Measurements from ENCODE around the gene IQGAP3. TPM values are rescaled to one million over a fixed set of nuclear protein-coding genes. Genes with fewer than 3 reads are reported as not detected.

Gene IQGAP3
- polyA plus RNA-seq, 6 donors from 2014 or later, result not detected

DNA sequence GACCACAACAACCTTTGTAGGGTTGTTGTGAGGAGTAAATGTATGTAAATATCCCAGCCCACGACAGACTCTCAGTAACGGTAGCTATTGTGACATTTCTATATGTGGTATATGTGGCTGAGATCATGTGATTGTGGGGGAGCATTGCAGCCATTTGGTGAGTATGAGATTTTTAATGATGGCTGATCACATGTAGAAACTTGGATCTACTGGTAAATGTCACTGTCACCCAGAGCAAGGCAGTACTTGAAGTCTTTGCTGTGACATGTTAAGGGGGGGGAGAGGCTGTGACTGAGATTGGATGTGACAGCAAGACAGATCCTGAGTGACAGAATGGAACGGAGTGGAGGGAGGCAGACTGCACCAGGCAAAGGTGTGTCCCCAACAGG lies 47.9 kb downstream of the IQGAP3 start:
- Mint-ChIP-seq H3K36me3 (no peaks in the 10 kb centered on the region), H3K9me3 (no peaks in the 10 kb centered on the region), H3K27me3 (no peaks in the 10 kb centered on the region), H3K27ac (peak overlapping the region; percentile 13 to 94 (median 46)), H3K4me1 (peaks cover 24 to 39% (median 34%) of the 10 kb centered on the region in 3 donors), H3K4me3 (peak overlapping the region in 6 of 8 donors; percentile 59 to 87 (median 74))
- DNase-seq (no peak), ATAC-seq (ENCODE audit: low read depth in 2 of 2) (peak; percentile 32 to 36)

DNA sequence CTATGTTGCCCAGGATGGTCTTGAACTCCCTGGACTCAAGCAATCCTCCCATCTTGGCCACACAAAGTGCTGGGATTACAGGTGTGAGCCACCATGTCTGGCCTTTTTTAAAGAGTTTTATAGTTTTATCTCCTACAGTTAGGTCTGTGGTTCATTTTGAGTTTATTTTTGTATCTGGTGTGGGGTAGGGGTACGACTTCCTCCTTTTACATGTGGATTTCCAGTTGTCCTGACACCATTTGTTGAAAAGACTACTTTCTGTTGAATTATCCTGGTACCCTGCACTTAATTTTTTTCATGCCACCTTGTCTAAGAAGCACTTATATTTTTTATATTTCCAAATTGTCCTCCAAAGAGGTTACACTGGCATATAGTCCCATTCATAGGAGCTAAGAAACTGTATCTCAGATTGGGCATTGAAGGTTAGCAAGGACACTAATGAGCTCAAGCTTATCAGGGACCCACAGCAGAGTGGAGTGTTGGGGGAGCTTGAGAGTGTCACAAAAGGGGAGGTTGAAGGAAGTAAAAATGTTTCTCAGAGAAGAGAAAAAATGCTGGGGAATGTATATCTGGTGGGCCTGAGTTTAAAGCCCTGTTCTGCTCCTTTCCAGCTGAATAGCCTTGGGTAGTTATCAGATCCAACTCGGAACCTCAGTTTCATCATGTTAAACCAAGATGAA lies 48.4 kb downstream of the IQGAP3 start:
- peak in 1 of 2 donors; percentile 19 for ATAC-seq (ENCODE audit: low read depth in 2 of 2)
- peak overlapping the region in 5 of 8 donors; percentile 44 to 74 (median 68) for H3K4me3 Mint-ChIP-seq
- H3K9me3 Mint-ChIP-seq, result no peaks in the 10 kb centered on the region
- H3K27ac Mint-ChIP-seq, result peak overlapping the region; percentile 13 to 94 (median 48)
- H3K4me1 Mint-ChIP-seq, result peaks cover 24 to 39% (median 34%) of the 10 kb centered on the region in 3 donors
- no peaks in the 10 kb centered on the region for H3K36me3 Mint-ChIP-seq
- no peaks in the 10 kb centered on the region for H3K27me3 Mint-ChIP-seq
- no peak for DNase-seq

GRCh38 chr1:156522443-156522970 lies 49.9 kb downstream of the IQGAP3 start:
- DNase-seq (no peak), ATAC-seq (ENCODE audit: low read depth in 2 of 2) (no peak)
- Mint-ChIP-seq H3K36me3 (no peaks in the 10 kb centered on the region), H3K9me3 (no peaks in the 10 kb centered on the region), H3K4me1 (peaks cover 21 to 30% (median 25%) of the 10 kb centered on the region in 3 donors), H3K27ac (peak overlapping the region in 1 of 6 donors; percentile 15), H3K4me3 (peak overlapping the region in 1 of 8 donors; percentile 9), H3K27me3 (no peaks in the 10 kb centered on the region)

DNA sequence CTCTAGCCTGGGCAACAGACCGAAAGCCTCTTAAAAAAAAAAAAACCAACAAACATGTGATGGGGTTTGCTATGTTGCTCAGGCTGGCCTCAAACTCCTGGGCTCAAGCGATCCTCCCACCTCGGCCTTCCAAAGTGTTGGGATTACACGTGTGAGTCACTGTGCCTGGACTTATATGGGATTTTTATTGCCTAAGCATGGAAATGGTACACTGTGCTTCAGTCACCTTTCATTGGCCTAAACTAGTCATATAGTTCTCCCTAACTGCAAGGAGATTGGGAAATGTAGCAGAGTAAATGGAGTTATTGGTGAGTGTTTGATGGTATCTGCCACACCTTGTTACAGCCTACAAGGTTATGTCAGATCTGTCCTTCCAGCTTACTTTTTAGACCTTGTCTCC lies 54.6 kb downstream of the IQGAP3 start:
- no peak overlapping the region for H3K4me3 Mint-ChIP-seq
- H3K9me3 Mint-ChIP-seq, result no peaks in the 10 kb centered on the region
- H3K4me1 Mint-ChIP-seq, result no peaks in the 10 kb centered on the region
- H3K27me3 Mint-ChIP-seq, result no peaks in the 10 kb centered on the region
- ATAC-seq (ENCODE audit: low read depth in 2 of 2), result no peak
- DNase-seq, result no peak
- no peak overlapping the region for H3K27ac Mint-ChIP-seq
- no peaks in the 10 kb centered on the region for H3K36me3 Mint-ChIP-seq

DNA sequence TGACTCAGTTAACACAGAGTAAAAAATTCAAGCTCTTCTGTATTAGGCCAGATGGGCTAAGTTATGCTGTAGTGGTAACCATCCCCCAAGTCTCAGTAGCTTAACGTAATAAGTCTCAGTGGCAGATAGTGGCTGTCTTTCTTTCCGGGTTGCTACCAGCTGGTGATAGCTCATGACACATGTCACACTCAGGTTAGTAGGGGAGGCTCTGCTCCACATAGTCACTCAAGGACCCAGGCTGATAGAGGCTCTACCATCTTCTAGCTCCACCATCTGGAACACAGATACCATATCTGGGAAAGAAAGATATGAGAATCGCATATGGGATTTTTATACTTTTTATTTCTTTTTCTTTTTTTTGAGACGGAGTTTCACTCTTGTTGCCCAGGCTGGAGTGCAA lies 55.5 kb downstream of the IQGAP3 start:
- Mint-ChIP-seq H3K27me3 (no peaks in the 10 kb centered on the region), H3K36me3 (no peaks in the 10 kb centered on the region), H3K9me3 (no peaks in the 10 kb centered on the region), H3K4me3 (no peak overlapping the region), H3K4me1 (no peaks in the 10 kb centered on the region), H3K27ac (no peak overlapping the region)
- ATAC-seq (ENCODE audit: low read depth in 2 of 2), result no peak
- DNase-seq, result no peak

DNA sequence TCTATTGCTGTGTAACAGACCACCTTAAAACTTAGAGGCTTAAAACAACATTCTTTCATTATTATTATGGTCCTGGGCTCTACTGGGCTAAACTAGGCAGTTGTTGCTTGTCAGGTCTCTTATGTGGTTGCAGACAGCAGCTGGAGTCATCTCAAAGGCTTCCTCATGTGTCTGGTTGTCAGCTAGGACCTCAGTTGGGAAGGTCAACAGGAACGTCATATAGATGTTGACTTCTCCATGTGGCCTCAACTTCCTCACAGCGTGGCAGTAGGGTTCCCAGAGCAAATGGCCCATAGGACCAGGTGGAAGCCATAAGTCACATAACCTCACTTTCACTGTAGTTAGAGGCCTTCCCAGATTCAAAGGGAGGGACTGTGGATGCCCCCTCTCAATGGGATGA lies 56.4 kb downstream of the IQGAP3 start:
- Mint-ChIP-seq H3K4me1 (no peaks in the 10 kb centered on the region), H3K9me3 (no peaks in the 10 kb centered on the region), H3K36me3 (no peaks in the 10 kb centered on the region), H3K27me3 (no peaks in the 10 kb centered on the region), H3K4me3 (peak overlapping the region in 1 of 8 donors; percentile 18), H3K27ac (peak overlapping the region in 1 of 6 donors; percentile 18)
- ATAC-seq (ENCODE audit: low read depth in 2 of 2), result no peak
- no peak for DNase-seq

GRCh38 chr1:156513185-156513584 lies 59.2 kb downstream of the IQGAP3 start:
- no peak for DNase-seq
- no peaks in the 10 kb centered on the region for H3K36me3 Mint-ChIP-seq
- peaks cover 0 to 4% (median 3%) of the 10 kb centered on the region in 3 donors for H3K4me1 Mint-ChIP-seq
- H3K4me3 Mint-ChIP-seq, result no peak overlapping the region
- H3K27ac Mint-ChIP-seq, result peak overlapping the region in 1 of 6 donors; percentile 80
- no peak for ATAC-seq (ENCODE audit: low read depth in 2 of 2)
- no peaks in the 10 kb centered on the region for H3K27me3 Mint-ChIP-seq
- no peaks in the 10 kb centered on the region for H3K9me3 Mint-ChIP-seq

GRCh38 chr1:156511644-156512043 lies 60.7 kb downstream of the IQGAP3 start:
- H3K27me3 Mint-ChIP-seq, result no peaks in the 10 kb centered on the region

DNA sequence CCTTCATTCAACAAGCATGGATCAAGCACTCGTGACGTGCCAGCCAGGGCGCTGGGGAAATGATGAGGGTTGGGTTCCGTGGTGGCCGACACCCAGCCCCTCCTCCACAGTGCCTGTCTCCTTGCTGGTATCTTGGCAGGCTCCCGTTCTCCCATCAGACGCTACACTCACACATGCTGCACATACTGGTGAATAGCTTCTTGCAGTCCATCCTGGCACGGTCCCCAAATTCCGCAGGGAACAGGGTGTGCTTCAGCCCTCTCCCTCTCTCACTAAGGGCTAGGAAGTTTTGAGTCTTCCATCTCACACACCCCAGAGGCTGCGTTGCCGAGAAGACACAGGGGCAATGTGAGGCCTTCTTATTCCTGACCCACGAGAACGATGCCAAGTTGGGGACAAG lies 61.7 kb downstream of the IQGAP3 start:
- Mint-ChIP-seq H3K36me3 (no peaks in the 10 kb centered on the region), H3K4me1 (peaks cover 2 to 14% (median 5%) of the 10 kb centered on the region in 3 donors), H3K27me3 (no peaks in the 10 kb centered on the region), H3K4me3 (peak overlapping the region in 1 of 8 donors; percentile 33), H3K9me3 (no peaks in the 10 kb centered on the region), H3K27ac (peak overlapping the region in 2 of 6 donors; percentile 81 to 99)
- ATAC-seq (ENCODE audit: low read depth in 2 of 2), result no peak
- DNase-seq, result no peak

More at GRCh38 chr1:156511644-156512043, 60.7 kb downstream of the IQGAP3 start:
- Mint-ChIP-seq H3K9me3 (no peaks in the 10 kb centered on the region), H3K36me3 (no peaks in the 10 kb centered on the region), H3K27ac (no peak overlapping the region), H3K4me1 (peaks cover 0 to 9% (median 4%) of the 10 kb centered on the region in 3 donors), H3K4me3 (no peak overlapping the region)
- DNase-seq (no peak), ATAC-seq (ENCODE audit: low read depth in 2 of 2) (no peak)

DNA sequence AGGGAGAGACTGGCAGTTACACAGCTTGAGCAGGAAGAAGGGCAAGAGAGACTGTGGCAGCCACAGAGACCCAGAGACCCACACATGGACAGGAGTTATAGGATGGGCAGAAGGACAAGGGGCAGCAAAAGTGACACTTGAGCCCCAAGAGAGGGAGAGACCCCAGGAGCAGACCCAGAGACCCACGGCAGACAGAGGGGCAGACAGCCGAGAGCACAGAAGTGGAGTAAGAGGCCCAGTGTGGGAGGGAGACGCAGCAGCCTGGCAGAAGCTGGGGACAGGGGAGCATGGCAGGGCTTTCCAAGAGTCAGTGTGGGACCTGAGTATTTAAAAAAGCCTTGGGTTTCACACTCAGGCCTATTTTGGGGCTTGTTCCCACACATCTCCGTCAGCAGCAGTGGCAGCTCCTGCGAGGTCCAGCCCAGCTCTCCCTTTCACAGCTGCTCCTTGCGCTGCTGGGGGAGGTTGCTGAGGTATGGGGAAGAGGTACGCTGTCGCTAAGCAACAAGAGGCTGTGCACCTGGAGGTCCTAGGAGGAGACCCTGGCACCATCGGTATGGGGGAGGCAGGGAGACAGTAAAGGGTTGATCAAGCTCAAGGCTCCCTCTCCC lies 62.8 kb downstream of the IQGAP3 start:
- Mint-ChIP-seq H3K9me3 (no peaks in the 10 kb centered on the region), H3K36me3 (no peaks in the 10 kb centered on the region), H3K4me3 (no peak overlapping the region), H3K27ac (peak overlapping the region in 4 of 6 donors; percentile 17 to 99 (median 76)), H3K27me3 (no peaks in the 10 kb centered on the region), H3K4me1 (peaks cover 11 to 25% (median 13%) of the 10 kb centered on the region in 3 donors)
- DNase-seq (no peak), ATAC-seq (ENCODE audit: low read depth in 2 of 2) (no peak)

DNA sequence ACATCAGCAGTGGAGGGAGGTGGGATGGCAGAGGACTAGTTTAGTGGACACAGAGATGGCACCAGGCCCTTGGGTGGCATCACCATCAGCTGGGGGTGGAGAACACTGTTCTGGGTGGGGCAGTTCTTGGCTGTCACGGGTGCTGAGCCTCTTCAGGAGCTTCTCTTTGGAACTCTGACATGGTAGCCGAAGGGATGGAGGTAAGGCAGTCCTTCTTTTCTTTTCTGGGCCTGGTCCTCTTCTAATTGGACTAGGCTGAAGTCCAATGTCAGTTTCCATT lies 63.5 kb downstream of the IQGAP3 start:
- no peak for ATAC-seq (ENCODE audit: low read depth in 2 of 2)
- Mint-ChIP-seq H3K9me3 (no peaks in the 10 kb centered on the region), H3K27me3 (no peaks in the 10 kb centered on the region), H3K27ac (peak overlapping the region in 4 of 6 donors; percentile 16 to 99 (median 92)), H3K4me1 (peaks cover 18 to 32% (median 20%) of the 10 kb centered on the region in 3 donors), H3K36me3 (no peaks in the 10 kb centered on the region), H3K4me3 (no peak overlapping the region)
- DNase-seq, result no peak

GRCh38 chr1:156508205-156508954 lies 64.0 kb downstream of the IQGAP3 start:
- Mint-ChIP-seq H3K27ac (peak overlapping the region in 5 of 6 donors; percentile 72 to 99 (median 91)), H3K27me3 (no peaks in the 10 kb centered on the region), H3K4me1 (peaks cover 23 to 37% (median 24%) of the 10 kb centered on the region in 3 donors), H3K4me3 (peak overlapping the region in 1 of 8 donors; percentile 30), H3K36me3 (no peaks in the 10 kb centered on the region), H3K9me3 (no peaks in the 10 kb centered on the region)
- DNase-seq, result no peak
- ATAC-seq (ENCODE audit: low read depth in 2 of 2), result no peak

GRCh38 chr1:156506450-156506849 lies 65.9 kb downstream of the IQGAP3 start:
- H3K27ac Mint-ChIP-seq, result peak overlapping the region; percentile 94 to 100 (median 100)
- peak overlapping the region in 2 of 8 donors; percentile 79 to 90 for H3K4me3 Mint-ChIP-seq
- ATAC-seq (ENCODE audit: low read depth in 2 of 2) (no peak), DNase-seq (no peak)
- peaks cover 33 to 56% (median 36%) of the 10 kb centered on the region in 3 donors for H3K4me1 Mint-ChIP-seq
- no peaks in the 10 kb centered on the region for H3K27me3 Mint-ChIP-seq
- H3K9me3 Mint-ChIP-seq, result no peaks in the 10 kb centered on the region
- H3K36me3 Mint-ChIP-seq, result no peaks in the 10 kb centered on the region
